OCI-LY7 (cell line): ENCODE results near the gene WDR31.

ENCODE experiments used
- EZH2phosphoT487 ChIP-seq: fragments of 200-600 bp; sonication (generic); IDR thresholded peaks from 2 replicates; pipeline ENCODE4 v1.6.1; 2018; ENCODE audit warnings: low read depth, borderline replicate concordance, mild to moderate bottlenecking, mixed run types, antibody characterized with exemption, low read length, moderate library complexity, mixed read lengths
- TF ChIP-seq, protein P1 (sequence below): fragments of 200-600 bp; sonication (generic); conservative IDR thresholded peaks from 2 replicates; pipeline ENCODE4 v1.5.1; 2014; ENCODE audit warnings: mild to moderate bottlenecking, antibody characterized with exemption, low read length, moderate library complexity, mixed read lengths

DNA sequence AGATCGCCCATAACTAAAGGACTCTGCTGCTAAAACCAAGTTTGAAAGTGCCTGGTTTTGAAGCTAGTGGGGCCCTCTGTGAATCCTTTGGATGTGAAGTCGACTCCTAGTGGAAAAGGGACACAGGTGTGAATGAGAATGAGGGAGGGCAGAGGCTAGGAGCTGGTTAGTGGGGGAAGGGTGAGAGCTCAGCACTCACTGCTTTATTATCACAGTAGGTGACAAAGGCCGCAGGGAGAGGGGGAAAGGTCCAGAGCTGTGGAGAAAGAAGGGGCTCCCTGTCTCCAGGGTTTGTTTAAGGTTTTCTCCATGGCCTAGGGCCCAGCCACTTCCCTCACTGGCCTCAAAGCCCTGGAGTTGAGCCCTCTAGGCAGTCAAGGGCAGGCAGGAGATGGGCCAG lies 33.2 kb upstream of the WDR31 start:
- TF ChIP-seq, protein P1, sequence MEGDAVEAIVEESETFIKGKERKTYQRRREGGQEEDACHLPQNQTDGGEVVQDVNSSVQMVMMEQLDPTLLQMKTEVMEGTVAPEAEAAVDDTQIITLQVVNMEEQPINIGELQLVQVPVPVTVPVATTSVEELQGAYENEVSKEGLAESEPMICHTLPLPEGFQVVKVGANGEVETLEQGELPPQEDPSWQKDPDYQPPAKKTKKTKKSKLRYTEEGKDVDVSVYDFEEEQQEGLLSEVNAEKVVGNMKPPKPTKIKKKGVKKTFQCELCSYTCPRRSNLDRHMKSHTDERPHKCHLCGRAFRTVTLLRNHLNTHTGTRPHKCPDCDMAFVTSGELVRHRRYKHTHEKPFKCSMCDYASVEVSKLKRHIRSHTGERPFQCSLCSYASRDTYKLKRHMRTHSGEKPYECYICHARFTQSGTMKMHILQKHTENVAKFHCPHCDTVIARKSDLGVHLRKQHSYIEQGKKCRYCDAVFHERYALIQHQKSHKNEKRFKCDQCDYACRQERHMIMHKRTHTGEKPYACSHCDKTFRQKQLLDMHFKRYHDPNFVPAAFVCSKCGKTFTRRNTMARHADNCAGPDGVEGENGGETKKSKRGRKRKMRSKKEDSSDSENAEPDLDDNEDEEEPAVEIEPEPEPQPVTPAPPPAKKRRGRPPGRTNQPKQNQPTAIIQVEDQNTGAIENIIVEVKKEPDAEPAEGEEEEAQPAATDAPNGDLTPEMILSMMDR: no peak
- TF ChIP-seq EZH2phosphoT487: no peak
